Dermis microvascular lymphatic vessel endothelial cell (primary cell): ENCODE measurements around the gene DST. TPM values are rescaled to one million over a fixed set of nuclear protein-coding genes. Genes with fewer than 3 reads are reported as not detected.

Source experiments
- DNase-seq, 2 donors: peaks; one replicate each; pipeline versions ENCODE4 v3.0.0 to v3.0.0-alpha.2; 2010; ENCODE audit warnings: low read depth in 2 of 2
- total RNA-seq: library from RNA; depleted of rRNA; stranded (reverse); fragments of >200 nt; gene quantifications from 2 replicates; pipeline ENCODE4 v1.2.1, GENCODE V29; 2014

Gene DST
- total RNA-seq, 1 donor from 2014 or later: 179 TPM

DNA sequence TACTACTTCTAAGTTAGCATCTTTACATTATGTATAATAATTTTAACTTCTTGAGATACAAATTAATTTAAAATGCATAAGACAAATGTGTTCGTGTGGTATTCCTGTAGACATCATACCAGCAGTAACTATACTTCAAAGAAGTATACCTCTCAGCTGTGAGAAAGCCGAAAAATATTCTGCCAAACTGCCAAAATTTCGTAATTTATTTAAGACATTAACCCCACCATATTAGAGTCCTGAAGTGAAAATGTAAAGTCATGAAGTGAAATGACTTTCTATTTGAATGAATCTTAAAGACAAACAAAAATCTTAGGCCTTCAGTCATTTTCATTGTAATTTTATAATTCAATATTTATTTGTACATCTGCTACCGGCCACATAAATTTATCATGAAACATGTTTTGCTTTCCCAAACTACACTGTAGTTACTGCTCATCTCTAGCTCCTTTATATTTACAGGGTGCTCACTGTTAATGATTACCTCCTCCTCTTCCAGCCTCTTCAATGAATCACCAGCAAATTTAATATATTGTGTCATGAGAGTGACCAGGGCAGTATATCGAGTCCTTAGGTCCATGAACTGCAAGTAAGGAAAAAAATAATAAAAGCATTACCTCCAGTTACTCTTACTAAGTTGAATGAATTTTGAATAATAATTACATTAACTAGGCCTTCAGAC lies 18.5 kb downstream of the DST start:
- no peak for DNase-seq

- no peak for DNase-seq
Observed at GRCh38 chr6:56620229-56620868, 22.3 kb downstream of the DST start.

DNA sequence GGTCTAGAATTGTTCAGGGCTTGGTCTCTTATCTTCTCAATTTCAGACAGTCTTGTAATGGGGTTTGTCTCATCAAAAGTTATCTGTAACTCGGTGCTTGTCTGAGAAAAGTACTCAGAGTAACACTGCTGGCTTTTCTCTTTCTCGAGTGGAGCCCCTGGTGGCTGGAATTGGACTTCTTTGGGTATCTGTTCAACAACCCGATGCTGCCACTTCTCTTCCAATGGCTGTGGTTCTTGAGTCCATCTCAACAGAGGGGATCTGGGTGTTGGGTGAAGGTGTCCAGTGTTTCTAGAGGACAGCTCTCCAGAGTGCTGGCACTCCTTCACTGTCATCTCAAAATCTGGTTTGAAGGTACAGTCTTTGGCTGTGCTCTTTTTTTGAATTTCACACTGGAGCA lies 24.6 kb downstream of the DST start:
- DNase-seq: no peak

- no peak for DNase-seq
Observed at GRCh38 chr6:56616967-56617366, 25.7 kb downstream of the DST start.

GRCh38 chr6:56613247-56613851 lies 29.3 kb downstream of the DST start:
- DNase-seq: no peak

DNA sequence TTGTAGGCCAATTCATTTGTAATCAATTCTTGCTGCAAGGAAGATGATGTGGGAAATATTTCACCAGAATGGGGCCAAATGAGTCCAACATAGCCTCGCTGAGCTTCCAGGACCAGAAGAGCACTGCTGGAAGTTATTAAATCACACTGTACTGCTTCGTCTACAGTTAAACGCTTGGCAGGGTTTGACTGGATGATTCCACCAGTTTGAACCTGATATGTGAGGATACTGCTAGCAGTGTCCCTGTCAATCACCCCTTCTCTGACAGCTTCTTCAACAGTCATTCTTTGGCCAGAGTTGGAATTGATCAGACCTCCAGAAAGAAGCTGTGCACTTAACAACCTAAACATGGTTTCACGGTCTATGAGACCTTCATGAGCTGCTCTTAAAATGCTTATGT lies 34.4 kb downstream of the DST start:
- DNase-seq: no peak

- DNase-seq: no peak
Observed at GRCh38 chr6:56607111-56607752, 35.5 kb downstream of the DST start.

DNA sequence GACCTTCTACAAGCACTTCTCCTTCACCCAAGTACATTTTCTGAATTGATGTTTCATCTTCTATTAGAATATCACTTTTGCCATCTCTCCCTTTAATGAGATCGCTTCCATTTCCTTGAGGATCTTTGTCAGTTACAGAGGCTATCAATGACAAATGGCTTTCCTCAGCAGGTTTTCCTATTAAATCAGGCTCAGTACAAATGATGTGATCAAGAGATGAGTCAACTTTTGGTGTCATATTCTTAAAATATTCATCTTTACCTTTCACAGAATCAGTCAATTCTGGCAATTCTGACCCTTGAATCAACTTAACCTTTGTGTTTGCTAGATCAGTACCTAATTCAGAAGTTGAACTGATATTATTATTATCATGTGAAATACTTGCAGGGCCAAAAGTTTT lies 37.3 kb downstream of the DST start:
- DNase-seq: no peak

- no peak for DNase-seq
Observed at GRCh38 chr6:56604186-56604585, 38.5 kb downstream of the DST start.

DNA sequence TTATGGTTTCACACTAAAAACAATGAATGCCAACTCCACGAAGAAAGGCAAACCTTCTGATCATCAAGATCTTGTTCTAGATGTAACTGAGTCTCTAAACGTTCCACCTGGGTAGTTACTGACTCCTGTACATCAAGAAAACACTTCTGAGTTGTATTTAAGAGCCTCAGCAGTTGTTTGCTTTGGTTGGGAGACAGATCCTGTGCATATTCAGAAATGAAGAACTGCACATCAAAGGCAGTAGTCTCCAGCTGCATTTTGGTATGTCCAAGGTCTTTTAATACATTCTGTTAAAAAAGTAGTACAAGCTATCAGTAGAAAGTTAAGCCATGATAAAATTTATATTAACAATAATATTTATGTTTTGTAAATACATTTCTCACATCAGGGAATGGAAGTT lies 41.3 kb downstream of the DST start:
- DNase-seq: no peak

- peak; percentile 34 to 63 for DNase-seq
Observed at GRCh38 chr6:56595490-56596122, 47.1 kb downstream of the DST start.

GRCh38 chr6:56594699-56595098 lies 48.0 kb downstream of the DST start:
- no peak for DNase-seq

DNA sequence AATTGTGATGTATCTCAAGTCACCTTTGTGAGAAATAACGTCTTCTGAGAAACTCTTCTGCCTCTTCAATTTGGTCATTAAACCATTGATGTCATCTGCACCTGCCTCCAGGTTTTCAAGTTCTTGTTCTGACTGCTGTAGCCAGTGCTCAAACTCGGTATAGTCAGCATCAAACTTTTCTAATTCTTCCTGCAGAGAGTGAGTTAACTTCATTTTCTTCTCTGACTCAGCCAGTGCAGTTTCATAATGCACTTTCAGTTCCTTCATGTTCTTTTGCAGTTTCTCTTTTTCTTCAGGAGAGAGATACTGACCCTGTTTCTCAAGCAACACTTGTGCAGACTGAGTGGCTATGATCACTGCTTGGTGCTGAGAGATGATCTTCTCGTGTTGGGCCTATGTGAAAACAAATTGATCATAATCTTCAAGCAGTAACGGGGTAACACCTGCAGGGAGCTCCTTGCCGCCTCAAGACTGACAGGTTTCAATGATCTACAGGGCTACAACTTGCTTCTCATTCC lies 48.8 kb downstream of the DST start:
- DNase-seq: no peak

DNA sequence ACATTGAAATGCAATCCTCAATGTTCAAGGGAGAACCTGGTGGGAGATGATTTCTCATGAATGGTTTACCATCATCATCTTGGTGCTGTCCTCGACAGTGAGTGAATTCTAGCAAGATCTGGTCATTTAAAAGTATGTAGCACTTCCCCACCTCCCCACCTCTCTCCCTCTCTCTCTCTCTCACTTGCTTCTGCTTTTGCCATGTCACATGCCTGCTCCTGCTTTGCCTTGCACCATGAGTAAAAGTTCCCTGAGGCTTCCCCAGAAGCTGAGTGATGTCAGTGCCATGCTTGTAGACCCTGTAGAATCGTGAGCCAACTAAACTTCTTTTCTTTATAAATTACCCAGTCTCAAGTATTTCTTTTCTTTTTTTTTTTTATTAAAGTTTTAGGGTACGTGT lies 60.5 kb downstream of the DST start:
- no peak for DNase-seq

DNA sequence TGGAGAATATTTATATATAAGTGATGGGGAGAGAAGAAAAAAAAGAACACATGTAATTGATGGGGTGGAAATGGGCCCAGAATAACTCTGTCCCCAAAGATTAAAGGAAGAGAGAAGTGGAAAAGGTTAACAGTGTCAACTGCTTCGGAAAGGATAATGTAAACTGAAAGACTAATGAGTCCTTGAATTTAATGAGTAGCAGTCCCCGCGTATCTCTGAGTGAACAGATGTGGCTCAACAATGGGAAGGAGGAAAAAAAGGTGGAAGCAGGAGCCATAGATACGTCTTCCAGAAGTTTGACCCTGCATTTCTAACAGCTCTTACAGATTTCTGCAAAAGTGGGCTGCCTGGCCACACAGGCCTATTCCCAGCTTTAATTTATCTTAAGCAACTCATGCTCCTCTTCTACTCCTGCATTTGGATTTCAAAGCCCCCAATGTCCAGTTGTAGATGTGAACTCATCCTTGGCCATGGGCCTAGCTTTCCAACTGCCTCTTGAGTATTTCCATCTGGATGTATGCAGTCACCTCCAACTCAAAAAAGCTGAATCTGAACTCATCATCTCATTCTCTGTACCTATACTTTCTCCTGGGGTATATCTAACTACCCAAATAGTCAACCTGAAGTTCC lies 61.3 kb downstream of the DST start:
- DNase-seq: no peak

GRCh38 chr6:56580271-56580670 lies 62.4 kb downstream of the DST start:
- DNase-seq: no peak

GRCh38 chr6:56579155-56579851 lies 63.4 kb downstream of the DST start:
- DNase-seq: no peak

GRCh38 chr6:56575736-56576135 lies 67.0 kb downstream of the DST start:
- no peak for DNase-seq

- DNase-seq: no peak
Observed at GRCh38 chr6:56574292-56574691, 68.4 kb downstream of the DST start.

DNA sequence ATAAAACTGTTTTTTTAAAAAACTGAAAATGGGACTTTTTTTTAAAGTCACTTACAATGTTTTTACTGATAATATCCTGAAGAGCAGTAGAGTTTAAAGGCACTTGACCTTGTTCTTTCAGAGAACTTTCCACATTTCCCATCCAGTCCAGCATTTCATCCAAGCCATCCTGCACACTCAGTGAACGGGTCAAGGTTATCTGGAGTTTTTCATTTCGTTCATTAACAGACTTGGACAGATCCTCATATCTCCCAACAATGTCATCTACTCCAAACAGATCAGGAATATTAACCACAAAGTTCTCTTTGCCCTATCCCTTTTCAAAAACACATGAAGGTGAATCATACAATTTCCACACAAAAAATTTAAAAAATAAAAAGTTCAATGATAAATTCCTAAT lies 69.1 kb downstream of the DST start:
- peak in 1 of 2 donors; percentile 13 for DNase-seq
